Measurements from ENCODE around the gene PCSK6. TPM values are rescaled to one million over a fixed set of nuclear protein-coding genes. Genes with fewer than 3 reads are reported as not detected.

Gene PCSK6
- total and polyA plus RNA-seq, 2 of the 8 experiments (the other 6 are each of a cell fraction or from before 2014, with no cell fraction given): 1.9 to 4.0 TPM

DNA sequence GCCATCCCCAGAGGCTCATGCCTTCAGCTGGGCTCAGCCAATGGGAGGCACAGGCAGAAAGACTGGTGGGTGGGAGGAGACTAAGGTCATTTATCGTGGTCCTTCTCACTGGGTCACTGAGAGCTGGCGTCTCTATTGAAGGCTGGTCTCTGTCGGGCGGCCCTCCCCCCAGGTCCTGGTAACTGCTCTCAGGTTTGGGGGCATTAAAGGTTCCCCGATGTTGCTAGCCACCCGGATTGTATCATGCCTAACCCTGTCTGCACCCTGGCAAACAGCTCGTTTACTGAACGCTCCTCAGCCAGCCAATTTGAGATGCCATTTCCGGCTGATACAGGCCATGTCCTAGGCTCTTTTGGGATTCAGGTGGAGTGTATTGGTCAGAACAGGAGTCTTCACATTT is 222.7 kb downstream of the PCSK6 start (continued):
- TF ChIP-seq, protein P1, sequence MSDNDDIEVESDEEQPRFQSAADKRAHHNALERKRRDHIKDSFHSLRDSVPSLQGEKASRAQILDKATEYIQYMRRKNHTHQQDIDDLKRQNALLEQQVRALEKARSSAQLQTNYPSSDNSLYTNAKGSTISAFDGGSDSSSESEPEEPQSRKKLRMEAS (IDR thresholded peaks at IDR 0.05): no peak
- TF ChIP-seq PHF8 (conservative IDR thresholded peaks at IDR 0.05; ENCODE audit: low read depth, low read length): no peak
- no peak for TF ChIP-seq SRF (IDR thresholded peaks at IDR 0.05; ENCODE audit: low read depth, low read length)
- TF ChIP-seq GABPA (IDR thresholded peaks at IDR 0.05; ENCODE audit: borderline replicate concordance, insufficient read depth, low read length): no peak
- no peak for TF ChIP-seq POU5F1 (IDR thresholded peaks at IDR 0.05; ENCODE audit: low read depth, low read length)
- TF ChIP-seq TAF1 (IDR thresholded peaks at IDR 0.05; ENCODE audit: low read depth, low read length): no peak
- no peak for TF ChIP-seq RBBP5 (IDR thresholded peaks at IDR 0.05; ENCODE audit: borderline replicate concordance, low read depth, low read length)
- TF ChIP-seq, protein P2, sequence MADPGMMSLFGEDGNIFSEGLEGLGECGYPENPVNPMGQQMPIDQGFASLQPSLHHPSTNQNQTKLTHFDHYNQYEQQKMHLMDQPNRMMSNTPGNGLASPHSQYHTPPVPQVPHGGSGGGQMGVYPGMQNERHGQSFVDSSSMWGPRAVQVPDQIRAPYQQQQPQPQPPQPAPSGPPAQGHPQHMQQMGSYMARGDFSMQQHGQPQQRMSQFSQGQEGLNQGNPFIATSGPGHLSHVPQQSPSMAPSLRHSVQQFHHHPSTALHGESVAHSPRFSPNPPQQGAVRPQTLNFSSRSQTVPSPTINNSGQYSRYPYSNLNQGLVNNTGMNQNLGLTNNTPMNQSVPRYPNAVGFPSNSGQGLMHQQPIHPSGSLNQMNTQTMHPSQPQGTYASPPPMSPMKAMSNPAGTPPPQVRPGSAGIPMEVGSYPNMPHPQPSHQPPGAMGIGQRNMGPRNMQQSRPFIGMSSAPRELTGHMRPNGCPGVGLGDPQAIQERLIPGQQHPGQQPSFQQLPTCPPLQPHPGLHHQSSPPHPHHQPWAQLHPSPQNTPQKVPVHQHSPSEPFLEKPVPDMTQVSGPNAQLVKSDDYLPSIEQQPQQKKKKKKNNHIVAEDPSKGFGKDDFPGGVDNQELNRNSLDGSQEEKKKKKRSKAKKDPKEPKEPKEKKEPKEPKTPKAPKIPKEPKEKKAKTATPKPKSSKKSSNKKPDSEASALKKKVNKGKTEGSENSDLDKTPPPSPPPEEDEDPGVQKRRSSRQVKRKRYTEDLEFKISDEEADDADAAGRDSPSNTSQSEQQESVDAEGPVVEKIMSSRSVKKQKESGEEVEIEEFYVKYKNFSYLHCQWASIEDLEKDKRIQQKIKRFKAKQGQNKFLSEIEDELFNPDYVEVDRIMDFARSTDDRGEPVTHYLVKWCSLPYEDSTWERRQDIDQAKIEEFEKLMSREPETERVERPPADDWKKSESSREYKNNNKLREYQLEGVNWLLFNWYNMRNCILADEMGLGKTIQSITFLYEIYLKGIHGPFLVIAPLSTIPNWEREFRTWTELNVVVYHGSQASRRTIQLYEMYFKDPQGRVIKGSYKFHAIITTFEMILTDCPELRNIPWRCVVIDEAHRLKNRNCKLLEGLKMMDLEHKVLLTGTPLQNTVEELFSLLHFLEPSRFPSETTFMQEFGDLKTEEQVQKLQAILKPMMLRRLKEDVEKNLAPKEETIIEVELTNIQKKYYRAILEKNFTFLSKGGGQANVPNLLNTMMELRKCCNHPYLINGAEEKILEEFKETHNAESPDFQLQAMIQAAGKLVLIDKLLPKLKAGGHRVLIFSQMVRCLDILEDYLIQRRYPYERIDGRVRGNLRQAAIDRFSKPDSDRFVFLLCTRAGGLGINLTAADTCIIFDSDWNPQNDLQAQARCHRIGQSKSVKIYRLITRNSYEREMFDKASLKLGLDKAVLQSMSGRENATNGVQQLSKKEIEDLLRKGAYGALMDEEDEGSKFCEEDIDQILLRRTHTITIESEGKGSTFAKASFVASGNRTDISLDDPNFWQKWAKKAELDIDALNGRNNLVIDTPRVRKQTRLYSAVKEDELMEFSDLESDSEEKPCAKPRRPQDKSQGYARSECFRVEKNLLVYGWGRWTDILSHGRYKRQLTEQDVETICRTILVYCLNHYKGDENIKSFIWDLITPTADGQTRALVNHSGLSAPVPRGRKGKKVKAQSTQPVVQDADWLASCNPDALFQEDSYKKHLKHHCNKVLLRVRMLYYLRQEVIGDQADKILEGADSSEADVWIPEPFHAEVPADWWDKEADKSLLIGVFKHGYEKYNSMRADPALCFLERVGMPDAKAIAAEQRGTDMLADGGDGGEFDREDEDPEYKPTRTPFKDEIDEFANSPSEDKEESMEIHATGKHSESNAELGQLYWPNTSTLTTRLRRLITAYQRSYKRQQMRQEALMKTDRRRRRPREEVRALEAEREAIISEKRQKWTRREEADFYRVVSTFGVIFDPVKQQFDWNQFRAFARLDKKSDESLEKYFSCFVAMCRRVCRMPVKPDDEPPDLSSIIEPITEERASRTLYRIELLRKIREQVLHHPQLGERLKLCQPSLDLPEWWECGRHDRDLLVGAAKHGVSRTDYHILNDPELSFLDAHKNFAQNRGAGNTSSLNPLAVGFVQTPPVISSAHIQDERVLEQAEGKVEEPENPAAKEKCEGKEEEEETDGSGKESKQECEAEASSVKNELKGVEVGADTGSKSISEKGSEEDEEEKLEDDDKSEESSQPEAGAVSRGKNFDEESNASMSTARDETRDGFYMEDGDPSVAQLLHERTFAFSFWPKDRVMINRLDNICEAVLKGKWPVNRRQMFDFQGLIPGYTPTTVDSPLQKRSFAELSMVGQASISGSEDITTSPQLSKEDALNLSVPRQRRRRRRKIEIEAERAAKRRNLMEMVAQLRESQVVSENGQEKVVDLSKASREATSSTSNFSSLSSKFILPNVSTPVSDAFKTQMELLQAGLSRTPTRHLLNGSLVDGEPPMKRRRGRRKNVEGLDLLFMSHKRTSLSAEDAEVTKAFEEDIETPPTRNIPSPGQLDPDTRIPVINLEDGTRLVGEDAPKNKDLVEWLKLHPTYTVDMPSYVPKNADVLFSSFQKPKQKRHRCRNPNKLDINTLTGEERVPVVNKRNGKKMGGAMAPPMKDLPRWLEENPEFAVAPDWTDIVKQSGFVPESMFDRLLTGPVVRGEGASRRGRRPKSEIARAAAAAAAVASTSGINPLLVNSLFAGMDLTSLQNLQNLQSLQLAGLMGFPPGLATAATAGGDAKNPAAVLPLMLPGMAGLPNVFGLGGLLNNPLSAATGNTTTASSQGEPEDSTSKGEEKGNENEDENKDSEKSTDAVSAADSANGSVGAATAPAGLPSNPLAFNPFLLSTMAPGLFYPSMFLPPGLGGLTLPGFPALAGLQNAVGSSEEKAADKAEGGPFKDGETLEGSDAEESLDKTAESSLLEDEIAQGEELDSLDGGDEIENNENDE (IDR thresholded peaks at IDR 0.05; ENCODE audit: insufficient replicate concordance, low read length): no peak
- TF ChIP-seq HDAC6 (IDR thresholded peaks at IDR 0.05; ENCODE audit: low read depth, low read length): no peak
- TF ChIP-seq CHD1 (IDR thresholded peaks at IDR 0.05; ENCODE audit: low read depth, low read length): no peak

Data from H1 (cell line).